Mammary epithelial cell (primary cell): ENCODE data around the gene OR6C6.
"Not testable (repeated sequence)": the region's sequence is repeated elsewhere in the genome, so short reads cannot be mapped to it uniquely, and the experiment has no call there.

Experiments used
- CTCF ChIP-seq, 2 donors: IDR thresholded peaks in 1 of 2; conservative IDR thresholded peaks in 1 of 2; 2 replicates each; pipeline ENCODE4 v1.5.1; 2011 to 2012; ENCODE audit warnings: inconsistent platforms in 2 of 2, low read length in 2 of 2, mild to moderate bottlenecking in 2 of 2, control low read depth in 1 of 2, low read depth in 1 of 2; ENCODE audit not compliant: insufficient read depth in 1 of 2; ENCODE audit errors: extremely low read depth in 1 of 2
- EZH2 ChIP-seq: IDR thresholded peaks from 2 replicates; pipeline ENCODE4 v1.6.1; 2012; ENCODE audit warnings: low read length, inconsistent platforms, borderline replicate concordance

GRCh38 chr12:55325801-55326200 lies 29.4 kb upstream of the OR6C6 start:
- TF ChIP-seq EZH2; CTCF (conservative IDR thresholded peaks at IDR 0.05 in 1 of 2, IDR thresholded peaks at IDR 0.05 in 1 of 2; ENCODE audit: extremely low read depth in 1 of 2, insufficient read depth in 1 of 2, low read depth in 1 of 2, low read length in 2 of 2): not testable (repeated sequence)
